Hepatocyte (in vitro differentiated cells): ENCODE results near the gene PCDH10. TPM values are rescaled to one million over a fixed set of nuclear protein-coding genes. Genes with fewer than 3 reads are reported as not detected.

Experiments used
- DNase-seq: peaks from one replicate; pipeline ENCODE4 v3.0.0-alpha.2; 2016; ENCODE audit warnings: low spot score
- H2AFZ ChIP-seq: fragments of 200-600 bp; sonication (generic); 2 replicates; pipeline ENCODE4 v1.6.0; 2016; ENCODE audit warnings: antibody characterized with exemption, mild to moderate bottlenecking
- H3K27ac ChIP-seq: fragments of 200-600 bp; sonication (generic); 2 replicates; pipeline ENCODE4 v1.5.1; 2016; ENCODE audit warnings: mild to moderate bottlenecking
- H3K27me3 ChIP-seq: fragments of 200-600 bp; sonication (generic); 2 replicates; pipeline ENCODE4 v1.6.1; 2016
- H3K36me3 ChIP-seq: fragments of 200-600 bp; sonication (generic); replicated peaks from 2 replicates; pipeline ENCODE4 v1.5.1; 2016; ENCODE audit warnings: low read depth; ENCODE audit not compliant: insufficient read depth
- H3K4me1 ChIP-seq: fragments of 200-600 bp; sonication (generic); 2 replicates; pipeline ENCODE4 v1.5.1; 2016; ENCODE audit warnings: mild to moderate bottlenecking, moderate library complexity; ENCODE audit not compliant: insufficient read depth
- H3K4me2 ChIP-seq: fragments of 200-600 bp; sonication (generic); 2 replicates; pipeline ENCODE4 v1.6.0; 2016
- H3K4me3 ChIP-seq: fragments of 200-600 bp; sonication (generic); 2 replicates; pipeline ENCODE4 v1.5.1; 2016; ENCODE audit warnings: mild to moderate bottlenecking
- H3K79me2 ChIP-seq: fragments of 200-600 bp; sonication (generic); 2 replicates; pipeline ENCODE4 v1.6.0; 2017; ENCODE audit warnings: mild to moderate bottlenecking
- H3K9me2 ChIP-seq: fragments of 200-600 bp; sonication (generic); replicated peaks from 2 replicates; pipeline ENCODE4 v1.6.0; 2017; ENCODE audit warnings: mild to moderate bottlenecking; ENCODE audit not compliant: insufficient read depth
- H3K9me3 ChIP-seq: fragments of 200-600 bp; sonication (generic); 2 replicates; pipeline ENCODE4 v1.5.1; 2016; ENCODE audit warnings: low read depth, mild to moderate bottlenecking
- H4K20me1 ChIP-seq: fragments of 200-600 bp; sonication (generic); 2 replicates; pipeline ENCODE4 v1.6.0; 2016; ENCODE audit warnings: mild to moderate bottlenecking; ENCODE audit not compliant: insufficient read depth, poor library complexity, severe bottlenecking
- CTCF ChIP-seq: fragments of 200-600 bp; sonication (generic); IDR thresholded peaks from 2 replicates; pipeline ENCODE4 v1.5.1; 2016; ENCODE audit warnings: antibody characterized with exemption, mild to moderate bottlenecking; ENCODE audit not compliant: poor library complexity
- EZH2 ChIP-seq: fragments of 200-600 bp; sonication (generic); IDR thresholded peaks from 2 replicates; pipeline ENCODE4 v1.6.1; 2016; ENCODE audit warnings: antibody characterized with exemption, mild to moderate bottlenecking, borderline replicate concordance
- EZH2phosphoT487 ChIP-seq: fragments of 200-600 bp; sonication (generic); IDR thresholded peaks from one replicate; pipeline ENCODE4 v1.6.1; 2018; ENCODE audit warnings: antibody characterized with exemption, mild to moderate bottlenecking, low read depth, moderate library complexity; ENCODE audit not compliant: unreplicated experiment, severe bottlenecking
- WGBS: methylation state at CpG from one replicate; pipeline ENCODE4 v1.1.6; 2016; ENCODE audit warnings: low lambda C conversion rate; ENCODE audit errors: missing lambda C conversion rate; 5-methylcytosine and 5-hydroxymethylcytosine counted together
- polyA plus RNA-seq: library from polyadenylated mRNA; unstranded; fragments of >200 nt; fragmentation: Nextera tagmentation; extraction: Ambion mirVana; gene quantifications from 2 replicates; pipeline ENCODE4 v1.2.1, GENCODE V29; 2016
- total RNA-seq: library from RNA; depleted of rRNA; stranded (reverse); fragments of >200 nt; gene quantifications from 2 replicates; pipeline ENCODE4 v1.2.3, GENCODE V29; 2014

The PCDH10 gene
- total and polyA plus RNA-seq, 2 experiments from 2014 or later, result 16.7 to 24.1 TPM

GRCh38 chr4:133160853-133161252 is 11.8 kb downstream of the PCDH10 start:
- 67% methylated on average over 3 of the region's 3 CpGs for WGBS
- no peaks in the 10 kb centered on the region for H3K9me3 ChIP-seq
- no peak for DNase-seq
- H3K27ac ChIP-seq, result no peak overlapping the region
- H3K4me1 ChIP-seq, result no peaks in the 10 kb centered on the region
- no peak for TF ChIP-seq EZH2
- no peak overlapping the region for H3K4me3 ChIP-seq
- no peak overlapping the region for H2AFZ ChIP-seq
- no peaks in the 10 kb centered on the region for H3K9me2 ChIP-seq
- no peaks in the 10 kb centered on the region for H3K36me3 ChIP-seq
- H3K79me2 ChIP-seq, result peaks cover 11% of the 10 kb centered on the region
- H3K27me3 ChIP-seq, result no peaks in the 10 kb centered on the region
- no peaks in the 10 kb centered on the region for H4K20me1 ChIP-seq
- H3K4me2 ChIP-seq, result no peak overlapping the region

GRCh38 chr4:133161570-133162295 is 12.6 kb downstream of the PCDH10 start:
- TF ChIP-seq EZH2 (no peak), EZH2phosphoT487 (no peak), CTCF (no peak)
- Histone ChIP-seq H2AFZ (no peak overlapping the region), H3K9me3 (no peaks in the 10 kb centered on the region), H3K9me2 (no peaks in the 10 kb centered on the region), H3K4me2 (no peak overlapping the region), H3K27me3 (no peaks in the 10 kb centered on the region), H3K36me3 (no peaks in the 10 kb centered on the region), H3K27ac (no peak overlapping the region), H3K4me1 (no peaks in the 10 kb centered on the region), H3K79me2 (peaks cover 11% of the 10 kb centered on the region), H4K20me1 (no peaks in the 10 kb centered on the region), H3K4me3 (no peak overlapping the region)
- 81% methylated on average over 2 of the region's 2 CpGs for WGBS
- DNase-seq, result no peak

- H3K4me3 ChIP-seq, result no peak overlapping the region
- H3K36me3 ChIP-seq, result no peaks in the 10 kb centered on the region
- no peak for TF ChIP-seq EZH2
- TF ChIP-seq EZH2phosphoT487, result no peak
- TF ChIP-seq CTCF, result no peak
- WGBS, result 74% methylated on average over 8 of the region's 8 CpGs
- no peaks in the 10 kb centered on the region for H3K4me1 ChIP-seq
- no peak overlapping the region for H3K27ac ChIP-seq
- H2AFZ ChIP-seq, result no peak overlapping the region
- H3K9me2 ChIP-seq, result no peaks in the 10 kb centered on the region
- no peak for DNase-seq
- H4K20me1 ChIP-seq, result no peaks in the 10 kb centered on the region
- no peaks in the 10 kb centered on the region for H3K27me3 ChIP-seq
- no peaks in the 10 kb centered on the region for H3K9me3 ChIP-seq
- H3K4me2 ChIP-seq, result no peak overlapping the region
- H3K79me2 ChIP-seq, result peaks cover 8% of the 10 kb centered on the region
These were observed 13.8 kb downstream of the PCDH10 start for GRCh38 chr4:133162941-133163340.

- H2AFZ ChIP-seq, result peak overlapping the region; percentile 9
- WGBS, result 84% methylated on average over 2 of the region's 2 CpGs
These were observed 29.9 kb downstream of the PCDH10 start for GRCh38 chr4:133178956-133179355.

More at GRCh38 chr4:133178956-133179355, 29.9 kb downstream of the PCDH10 start:
- H3K9me3 ChIP-seq, result no peaks in the 10 kb centered on the region
- no peak overlapping the region for H3K27ac ChIP-seq
- no peaks in the 10 kb centered on the region for H3K4me1 ChIP-seq
- H3K4me3 ChIP-seq, result no peak overlapping the region
- H3K79me2 ChIP-seq, result no peaks in the 10 kb centered on the region
- no peaks in the 10 kb centered on the region for H3K36me3 ChIP-seq
- H3K27me3 ChIP-seq, result no peaks in the 10 kb centered on the region
- H3K9me2 ChIP-seq, result no peaks in the 10 kb centered on the region
- TF ChIP-seq EZH2, result no peak
- no peak for TF ChIP-seq EZH2phosphoT487
- TF ChIP-seq CTCF, result no peak
- no peaks in the 10 kb centered on the region for H4K20me1 ChIP-seq
- H3K4me2 ChIP-seq, result peak overlapping the region; percentile 4
- no peak for DNase-seq
